Upper lobe of left lung (tissue), 6 donors: ENCODE data around the gene CAB39. TPM values are rescaled to one million over a fixed set of nuclear protein-coding genes. Genes with fewer than 3 reads are reported as not detected.

ENCODE experiments used
- ATAC-seq, 2 donors: fragments of 200-7000 bp; cut with Tn5 transposase; one replicate each; pipeline ENCODE4 v1.9.1; 2022; ENCODE audit warnings: mild to moderate bottlenecking in 2 of 2, moderate library complexity in 2 of 2; ENCODE audit not compliant: low FRiP score in 2 of 2
- DNase-seq, 2 donors: peaks; one replicate each; pipeline ENCODE4 v3.0.0-alpha.2; 2019 to 2020
- H3K27ac ChIP-seq, 4 donors: fragments of 200-600 bp; sonication (generic); one replicate each; pipeline ENCODE4 v1.5.1; 2016 to 2019
- H3K27me3 ChIP-seq, 4 donors: fragments of 200-600 bp; sonication (generic); one replicate each; pipeline ENCODE4 v1.5.1; 2017 to 2019
- H3K36me3 ChIP-seq, 4 donors: fragments of 200-600 bp; sonication (generic); one replicate each; pipeline ENCODE4 v1.5.1; 2016 to 2019
- H3K4me1 ChIP-seq, 4 donors: fragments of 200-600 bp; sonication (generic); one replicate each; pipeline ENCODE4 v1.5.1; 2018 to 2019
- H3K4me3 ChIP-seq, 4 donors: fragments of 200-600 bp; sonication (generic); one replicate each; pipeline ENCODE4 v1.5.1; 2017 to 2019; ENCODE audit warnings: mild to moderate bottlenecking in 2 of 4, moderate library complexity in 1 of 4
- H3K9me3 ChIP-seq, 4 donors: fragments of 200-600 bp; sonication (generic); one replicate each; pipeline ENCODE4 v1.5.1; 2018 to 2019
- EP300 ChIP-seq, 4 donors: sonication (generic); formaldehyde crosslinking; IDR thresholded peaks; one replicate each; pipeline ENCODE4 v1.5.1; 2017; ENCODE audit warnings: antibody characterized with exemption in 4 of 4, control low read depth in 2 of 4
- POLR2A ChIP-seq, 4 donors: fragments of 450-650 bp; IDR thresholded peaks; one replicate each; pipeline ENCODE4 v1.5.1; 2016 to 2017; ENCODE audit warnings: antibody characterized with exemption in 4 of 4, mild to moderate bottlenecking in 2 of 4
- POLR2AphosphoS5 ChIP-seq, 2 donors: sonication (generic); formaldehyde crosslinking; IDR thresholded peaks; one replicate each; pipeline ENCODE4 v1.5.1; 2017; ENCODE audit warnings: antibody characterized with exemption in 2 of 2
- WGBS, 2 donors: methylation state at CpG; one replicate each; pipeline ENCODE4 v1.1.5; 2017 to 2018; 5-methylcytosine and 5-hydroxymethylcytosine counted together
- total RNA-seq, 6 donors: library from RNA; depleted of rRNA in 4 of 6; stranded (reverse); fragments of >200 nt in 4 of 6; gene quantifications; one replicate each; pipeline versions ENCODE4 v1.1.0 to v1.2.1, GENCODE V29; 2016 to 2021
- TF ChIP-seq, protein P1 (sequence below), 6 experiments: fragments of 450-650 bp in 4 of 6; fragments of 200-600 bp in 2 of 6; sonication (generic) in 2 of 6; IDR thresholded peaks; one replicate each; pipeline ENCODE4 v1.5.1; 2016 to 2019; ENCODE audit warnings: antibody characterized with exemption in 6 of 6
- donor health status: DM: no; HTN: no; CAD: no; lungs with moderate emphysema.
- donor health status: DM: no; HTN: yes; CAD: no; lungs with severe emphysema.

The CAB39 gene
- total RNA-seq, 6 donors from 2014 or later: 56.5 to 125 (median 76.7) TPM

DNA sequence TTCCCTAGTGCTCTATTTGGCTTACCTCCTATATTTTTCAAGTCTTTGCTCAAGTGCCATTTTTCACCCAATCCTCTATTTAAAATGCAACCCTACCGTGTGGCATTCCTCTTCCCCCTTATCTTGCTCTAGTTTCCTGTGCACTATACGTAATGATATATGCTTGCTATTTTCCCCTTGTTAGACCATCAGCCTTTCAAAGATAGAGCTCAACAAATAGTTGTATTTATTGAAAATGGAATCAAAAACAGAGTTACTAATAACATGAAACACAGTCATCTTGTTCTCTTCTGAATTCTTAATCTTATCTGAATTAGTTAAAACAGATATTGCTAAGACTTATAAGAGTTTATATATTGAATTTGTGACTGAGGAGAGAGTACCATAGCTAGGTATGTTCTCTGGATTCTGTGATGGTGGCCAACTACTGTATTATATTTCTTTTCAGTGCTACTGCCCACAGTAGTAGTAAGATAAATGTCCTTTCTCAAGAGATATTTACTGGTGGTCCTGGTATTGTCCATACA, 55.3 kb downstream of the CAB39 start:
- WGBS, 2 donors: 67 to 74% methylated on average over 2 of the region's 2 CpGs
- Histone ChIP-seq H3K9me3 (no peaks in the 10 kb centered on the region), H3K27ac (no peak overlapping the region), H3K4me1 (peaks cover 0 to 16% (median 9%) of the 10 kb centered on the region in 4 donors), H3K36me3 (peaks cover 0 to 29% (median 0%) of the 10 kb centered on the region in 4 donors), H3K4me3 (no peak overlapping the region), H3K27me3 (no peaks in the 10 kb centered on the region)
- DNase-seq (no peak), ATAC-seq (no peak)
- TF ChIP-seq EP300 (IDR thresholded peaks at IDR 0.05) (no peak), POLR2A (IDR thresholded peaks at IDR 0.05) (no peak), POLR2AphosphoS5 (IDR thresholded peaks at IDR 0.05) (no peak)
- TF ChIP-seq, protein P1, sequence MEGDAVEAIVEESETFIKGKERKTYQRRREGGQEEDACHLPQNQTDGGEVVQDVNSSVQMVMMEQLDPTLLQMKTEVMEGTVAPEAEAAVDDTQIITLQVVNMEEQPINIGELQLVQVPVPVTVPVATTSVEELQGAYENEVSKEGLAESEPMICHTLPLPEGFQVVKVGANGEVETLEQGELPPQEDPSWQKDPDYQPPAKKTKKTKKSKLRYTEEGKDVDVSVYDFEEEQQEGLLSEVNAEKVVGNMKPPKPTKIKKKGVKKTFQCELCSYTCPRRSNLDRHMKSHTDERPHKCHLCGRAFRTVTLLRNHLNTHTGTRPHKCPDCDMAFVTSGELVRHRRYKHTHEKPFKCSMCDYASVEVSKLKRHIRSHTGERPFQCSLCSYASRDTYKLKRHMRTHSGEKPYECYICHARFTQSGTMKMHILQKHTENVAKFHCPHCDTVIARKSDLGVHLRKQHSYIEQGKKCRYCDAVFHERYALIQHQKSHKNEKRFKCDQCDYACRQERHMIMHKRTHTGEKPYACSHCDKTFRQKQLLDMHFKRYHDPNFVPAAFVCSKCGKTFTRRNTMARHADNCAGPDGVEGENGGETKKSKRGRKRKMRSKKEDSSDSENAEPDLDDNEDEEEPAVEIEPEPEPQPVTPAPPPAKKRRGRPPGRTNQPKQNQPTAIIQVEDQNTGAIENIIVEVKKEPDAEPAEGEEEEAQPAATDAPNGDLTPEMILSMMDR (IDR thresholded peaks at IDR 0.05): no peak

DNA sequence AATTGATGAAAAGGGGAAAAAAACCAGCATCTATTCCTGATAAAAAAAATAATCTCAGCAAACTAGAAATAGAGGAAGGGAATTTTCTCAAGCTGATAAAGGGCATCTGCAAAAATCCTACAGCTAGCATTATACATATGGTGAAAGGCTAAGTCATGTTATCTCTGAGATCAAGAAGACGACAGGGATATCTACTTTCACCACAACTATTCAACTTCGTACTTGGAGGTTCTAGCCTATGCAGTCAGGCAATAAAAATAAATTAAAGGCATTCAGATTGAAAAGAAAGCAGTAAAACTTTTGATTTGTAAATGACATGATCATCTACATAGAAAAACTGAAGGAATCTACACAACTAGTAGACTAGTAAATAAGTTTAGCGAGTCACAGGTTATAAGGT, 58.2 kb downstream of the CAB39 start:
- WGBS, 2 donors: 89 to 95% methylated on average over 3 of the region's 3 CpGs
- Histone ChIP-seq H3K27me3 (no peaks in the 10 kb centered on the region), H3K4me1 (peaks cover 5 to 19% (median 17%) of the 10 kb centered on the region in 4 donors), H3K36me3 (peaks cover 0 to 12% (median 0%) of the 10 kb centered on the region in 4 donors), H3K4me3 (no peak overlapping the region), H3K9me3 (no peaks in the 10 kb centered on the region), H3K27ac (no peak overlapping the region)
- TF ChIP-seq, protein P1 (IDR thresholded peaks at IDR 0.05): no peak
- DNase-seq: no peak
- ATAC-seq: no peak

DNA sequence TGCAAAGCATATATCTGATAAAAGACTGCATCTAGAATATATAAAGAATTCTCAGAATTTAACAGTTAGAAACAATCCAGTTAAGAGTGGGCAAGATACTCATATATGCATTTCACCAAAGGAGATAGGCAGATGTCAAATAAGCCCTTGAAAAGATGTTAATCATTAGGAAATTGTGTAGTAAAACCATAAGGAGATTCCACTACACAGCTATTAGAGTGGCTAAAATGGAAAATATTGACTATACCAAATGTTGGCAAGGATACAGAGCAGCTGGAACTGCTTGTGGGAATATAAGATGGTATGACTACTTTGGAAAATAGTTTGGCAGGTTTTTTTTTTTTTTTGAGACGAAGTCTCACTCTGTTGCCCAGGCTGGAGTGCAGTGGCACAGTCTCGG, 59.5 kb downstream of the CAB39 start:
- Histone ChIP-seq H3K4me1 (peaks cover 9 to 15% (median 12%) of the 10 kb centered on the region in 4 donors), H3K27me3 (no peaks in the 10 kb centered on the region), H3K9me3 (no peaks in the 10 kb centered on the region), H3K4me3 (no peak overlapping the region), H3K36me3 (peaks cover 0 to 8% (median 0%) of the 10 kb centered on the region in 4 donors), H3K27ac (no peak overlapping the region)
- 94 to 97% methylated on average over 2 of the region's 2 CpGs for WGBS, 2 donors
- DNase-seq: no peak
- no peak for ATAC-seq
- TF ChIP-seq POLR2A (IDR thresholded peaks at IDR 0.05) (no peak), POLR2AphosphoS5 (IDR thresholded peaks at IDR 0.05) (no peak), EP300 (IDR thresholded peaks at IDR 0.05) (no peak)
- TF ChIP-seq, protein P1 (IDR thresholded peaks at IDR 0.05): no peak

DNA sequence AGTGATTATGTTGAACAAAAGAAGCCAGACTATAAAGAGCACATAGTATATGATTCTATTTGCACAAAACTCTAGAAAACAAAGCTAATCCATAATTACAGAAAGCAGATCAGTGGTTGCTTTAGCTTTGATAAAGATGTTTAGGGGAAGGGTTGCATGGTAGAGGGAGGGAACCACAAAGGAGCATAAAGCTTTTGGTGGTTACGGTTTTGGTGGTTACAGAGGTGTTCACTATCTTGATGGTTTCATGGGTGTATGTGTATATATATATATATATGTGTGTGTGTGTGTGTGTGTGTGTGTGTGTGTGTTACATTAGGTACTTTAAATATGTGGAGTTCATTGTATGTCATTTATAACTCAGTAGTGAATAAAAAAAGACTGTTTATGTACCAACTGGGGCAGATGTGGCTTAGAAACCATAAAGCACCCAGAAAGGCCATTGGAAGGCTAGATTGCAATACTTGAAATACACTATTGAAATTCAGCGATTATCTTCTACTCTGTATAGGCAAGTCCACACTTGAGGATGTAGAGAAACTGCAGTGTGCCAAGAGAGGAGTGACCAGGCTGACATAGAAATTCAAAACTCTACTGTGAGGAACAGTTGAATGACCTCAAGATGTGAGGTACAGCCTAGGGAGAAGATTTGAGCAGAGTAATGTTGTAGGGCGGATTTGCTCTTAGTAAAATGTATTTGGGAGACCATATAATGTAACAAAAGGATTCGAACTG, 60.6 kb downstream of the CAB39 start:
- no peak for ATAC-seq
- no peak overlapping the region for H3K4me3 ChIP-seq
- H3K36me3 ChIP-seq: peaks cover 0 to 3% (median 0%) of the 10 kb centered on the region in 4 donors
- peaks cover 11 to 24% (median 19%) of the 10 kb centered on the region in 4 donors for H3K4me1 ChIP-seq
- H3K27me3 ChIP-seq: no peaks in the 10 kb centered on the region
- WGBS, 2 donors: 95 to 99% methylated on average over 4 of the region's 4 CpGs
- DNase-seq: no peak
- TF ChIP-seq POLR2AphosphoS5 (IDR thresholded peaks at IDR 0.05): no peak
- no peak for TF ChIP-seq EP300 (IDR thresholded peaks at IDR 0.05)
- H3K27ac ChIP-seq: no peak overlapping the region
- no peaks in the 10 kb centered on the region for H3K9me3 ChIP-seq

DNA sequence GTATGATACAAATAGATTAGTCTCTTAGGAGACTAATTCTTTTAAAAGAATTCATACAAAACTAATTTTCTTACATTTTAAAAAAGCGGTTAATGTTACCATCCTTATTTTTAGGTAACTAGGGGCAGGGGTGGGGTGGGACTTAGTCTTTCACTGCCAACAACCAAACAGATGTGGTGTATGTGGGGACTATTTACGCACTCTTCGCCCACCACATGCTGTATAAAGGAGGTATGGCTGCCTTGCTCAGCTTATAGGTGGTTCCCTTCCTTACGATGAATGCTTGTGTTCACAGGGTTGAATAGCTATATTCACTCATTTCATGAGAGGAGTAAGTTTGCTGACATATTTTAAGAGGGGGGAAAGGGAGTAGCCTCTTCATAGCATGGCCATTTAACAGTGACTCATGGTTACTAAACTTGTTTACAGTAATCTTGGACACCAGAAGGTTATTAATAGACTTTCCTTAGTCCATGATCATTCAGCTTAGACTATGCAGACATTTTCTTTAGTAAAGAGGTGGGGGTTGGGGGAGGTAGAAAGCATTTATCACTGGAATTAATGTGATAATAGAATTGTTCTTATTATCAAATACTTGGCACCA, 61.8 kb downstream of the CAB39 start:
- H3K4me1 ChIP-seq: peaks cover 16 to 33% (median 26%) of the 10 kb centered on the region in 4 donors
- H3K27ac ChIP-seq: peak overlapping the region in 1 of 4 donors; percentile 24
- DNase-seq: no peak
- no peaks in the 10 kb centered on the region for H3K9me3 ChIP-seq
- no peaks in the 10 kb centered on the region for H3K27me3 ChIP-seq
- no peak overlapping the region for H3K4me3 ChIP-seq
- peak; percentile 49 to 87 for ATAC-seq
- WGBS, 2 donors: 88 to 96% methylated on average over 4 of the region's 4 CpGs
- TF ChIP-seq POLR2A (IDR thresholded peaks at IDR 0.05) (no peak), EP300 (IDR thresholded peaks at IDR 0.05) (no peak), POLR2AphosphoS5 (IDR thresholded peaks at IDR 0.05) (no peak)
- TF ChIP-seq, protein P1 (IDR thresholded peaks at IDR 0.05): no peak
- no peaks in the 10 kb centered on the region for H3K36me3 ChIP-seq
